Measurements from ENCODE around the gene CNN1.

- TF ChIP-seq REST (IDR thresholded peaks at IDR 0.05; ENCODE audit: low read depth, low read length) (no peak), ELF1 (IDR thresholded peaks at IDR 0.05) (no peak), POLR2AphosphoS5 (IDR thresholded peaks at IDR 0.05; ENCODE audit: low read depth, low read length) (no peak), MXI1 (IDR thresholded peaks at IDR 0.05; ENCODE audit: low read depth, low read length) (no peak)
These were observed 28.2 kb upstream of the CNN1 start for GRCh38 chr19:11510444-11510843.
